Brain microvascular endothelial cell (primary cell): ENCODE results near the gene TLE6.

Experiments used
- DNase-seq: peaks from one replicate; pipeline ENCODE4 v3.0.0-alpha.2; 2020
- H3K27ac ChIP-seq: fragments of 250-450 bp; sonication (Bioruptor Pico); 2 replicates; pipeline ENCODE4 v1.5.1; 2020; ENCODE audit warnings: mild to moderate bottlenecking, moderate library complexity
- H3K27me3 ChIP-seq: fragments of 250-450 bp; sonication (Bioruptor Pico); replicated peaks from 2 replicates; pipeline ENCODE4 v1.5.1; 2020; ENCODE audit warnings: mild to moderate bottlenecking
- H3K36me3 ChIP-seq: fragments of 250-450 bp; sonication (Bioruptor Pico); replicated peaks from 2 replicates; pipeline ENCODE4 v1.5.1; 2020; ENCODE audit warnings: mild to moderate bottlenecking
- H3K4me3 ChIP-seq: 2 replicates; pipeline ENCODE4 v1.5.1; 2011; ENCODE audit warnings: low read depth, mild to moderate bottlenecking, control low read depth, low read length, moderate library complexity
- CTCF ChIP-seq: IDR thresholded peaks from 2 replicates; pipeline ENCODE4 v1.5.1; 2011; ENCODE audit warnings: low read depth, mild to moderate bottlenecking, moderate library complexity, low read length, control low read depth, inconsistent platforms; ENCODE audit errors: missing control alignments
- in situ Hi-C: cut with HindIII; loops from 2 replicates; pipeline ENCODE4 v1.10.0; 2017; ENCODE audit warnings: low sequenced_read_pairs, low pct_ligation_motif_present

Gene TLE6

GRCh38 chr19:3039125-3039524, 61.8 kb downstream of the TLE6 start:
- TF ChIP-seq CTCF: no peak
- DNase-seq: no peak
- H3K27ac ChIP-seq: no peak overlapping the region
- H3K36me3 ChIP-seq: no peaks in the 10 kb centered on the region
- no peak overlapping the region for H3K4me3 ChIP-seq
- H3K27me3 ChIP-seq: no peaks in the 10 kb centered on the region
- in situ Hi-C loops: no loop called here

DNA sequence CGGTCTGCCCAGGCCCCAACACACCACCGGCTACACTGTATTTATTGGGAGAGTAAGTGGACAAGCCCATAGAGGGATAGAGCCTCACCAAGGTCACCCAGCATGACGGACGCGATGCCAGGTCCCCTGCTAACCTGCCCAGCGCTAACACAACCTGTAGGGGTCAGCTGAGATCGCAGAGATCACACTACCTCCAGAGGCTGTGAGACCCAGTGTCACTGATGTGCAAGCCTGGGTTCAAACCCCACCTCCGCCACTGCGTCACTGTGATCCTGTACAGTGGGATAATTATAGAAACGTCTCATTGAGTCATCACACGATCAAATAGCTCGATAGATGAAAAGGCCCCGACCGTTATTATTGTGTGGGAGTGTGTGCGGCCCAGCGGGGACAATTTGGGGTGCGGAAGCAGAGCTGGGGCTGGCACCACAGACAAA, 62.3 kb downstream of the TLE6 start:
- H3K4me3 ChIP-seq: no peak overlapping the region
- no peaks in the 10 kb centered on the region for H3K27me3 ChIP-seq

DNA sequence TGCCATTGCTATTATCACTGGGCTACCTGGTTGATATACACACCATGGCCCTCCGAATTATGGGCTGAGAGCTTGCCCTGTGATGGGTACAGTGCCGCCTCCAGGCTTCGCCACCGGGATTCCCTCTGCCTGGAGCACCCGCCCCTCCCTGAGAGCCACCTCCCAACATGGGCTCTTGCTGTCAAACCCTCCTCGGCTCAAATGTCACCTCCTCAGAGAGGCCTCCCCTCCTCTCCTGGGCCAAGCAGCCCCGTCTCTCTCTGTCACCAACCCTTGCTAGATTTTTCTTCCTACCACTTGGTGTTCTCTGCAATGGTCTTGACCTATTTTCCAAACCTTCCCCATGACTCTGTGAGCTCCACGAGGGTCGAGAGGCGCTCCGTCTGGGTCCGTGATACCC, 64.0 kb downstream of the TLE6 start:
- Histone ChIP-seq H3K27ac (no peak overlapping the region), H3K4me3 (no peak overlapping the region), H3K36me3 (no peaks in the 10 kb centered on the region), H3K27me3 (no peaks in the 10 kb centered on the region)
- no peak for TF ChIP-seq CTCF
- in situ Hi-C loops: no loop called here
- DNase-seq: no peak

More for the DNA sequence above, 62.3 kb downstream of the TLE6 start:
- Histone ChIP-seq H3K27ac (no peak overlapping the region), H3K36me3 (no peaks in the 10 kb centered on the region)
- TF ChIP-seq CTCF: no peak
- no peak for DNase-seq
- in situ Hi-C loops: no loop called here

- Histone ChIP-seq H3K27me3 (no peaks in the 10 kb centered on the region), H3K4me3 (no peak overlapping the region), H3K36me3 (no peaks in the 10 kb centered on the region), H3K27ac (no peak overlapping the region)
- no peak for DNase-seq
- in situ Hi-C loops: no loop called here
- TF ChIP-seq CTCF: no peak
Measured at GRCh38 chr19:3041761-3042620, 64.6 kb downstream of the TLE6 start.

DNA sequence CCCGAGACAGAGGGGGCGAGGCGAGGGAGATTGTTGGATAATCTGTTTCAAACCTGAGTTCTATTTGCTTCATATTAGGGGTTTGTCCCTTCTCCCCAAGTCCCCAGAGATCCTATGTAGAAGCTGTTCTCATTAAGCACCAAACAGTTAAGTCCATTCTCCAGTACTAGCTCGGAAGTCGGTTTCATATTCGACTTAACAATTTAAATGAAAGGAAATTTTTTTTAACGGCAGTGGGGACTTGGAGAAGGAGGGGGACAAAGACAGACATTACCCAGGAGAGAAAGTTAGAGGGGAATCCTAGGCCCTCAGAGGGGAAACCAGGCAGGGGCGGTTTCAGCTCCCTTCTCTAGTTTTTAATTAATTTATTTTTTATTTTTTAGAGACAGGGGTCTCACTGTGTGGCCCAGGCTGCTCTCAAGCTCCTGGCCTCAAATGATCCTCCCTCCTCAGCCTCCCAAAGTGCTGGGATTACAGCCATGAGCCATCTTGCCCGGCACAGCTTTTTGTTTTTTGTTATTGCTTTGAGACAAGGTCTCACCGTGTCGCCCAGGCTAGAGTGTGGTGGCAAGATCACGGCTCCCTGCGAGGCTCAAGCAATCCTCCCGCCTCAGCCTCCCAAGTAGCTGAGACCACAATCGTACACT, 65.4 kb downstream of the TLE6 start:
- Histone ChIP-seq H3K27me3 (no peaks in the 10 kb centered on the region), H3K27ac (no peak overlapping the region), H3K36me3 (no peaks in the 10 kb centered on the region), H3K4me3 (no peak overlapping the region)
- in situ Hi-C loops: no loop called here
- no peak for TF ChIP-seq CTCF
- DNase-seq: no peak
